ENCODE data around the gene MYO7B. TPM values are rescaled to one million over a fixed set of nuclear protein-coding genes. Genes with fewer than 3 reads are reported as not detected.

Gene MYO7B
- total RNA-seq, 1 donor from 2014 or later, result 1.7 TPM

DNA sequence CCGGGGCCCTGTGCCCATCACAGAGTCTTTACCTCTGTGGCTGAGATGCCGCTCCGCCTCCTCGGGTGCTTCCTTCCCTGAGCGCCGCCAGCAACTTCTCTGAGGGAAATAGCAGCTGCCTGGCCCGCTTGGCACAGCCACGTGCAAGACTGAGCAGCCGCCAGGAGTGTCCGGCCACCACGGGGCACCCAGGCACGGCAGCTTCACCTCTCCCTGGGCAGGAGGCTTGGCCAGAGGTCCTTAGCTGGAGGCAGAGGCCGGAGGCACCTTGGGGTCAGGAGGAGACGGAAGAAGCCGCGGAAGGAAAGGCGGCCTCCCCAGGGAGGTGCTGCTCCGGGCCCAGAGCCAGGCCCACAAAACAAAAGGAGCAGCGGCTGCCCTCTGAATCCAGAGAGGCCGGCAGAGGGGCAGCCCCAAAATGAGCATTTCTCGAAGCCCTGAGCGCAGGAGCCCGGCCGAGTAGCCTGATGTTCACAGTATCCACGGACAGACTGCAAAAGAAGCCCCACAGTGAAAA, 145.9 kb downstream of the MYO7B start:
- H3K4me3 Mint-ChIP-seq, result no peak overlapping the region
- TF ChIP-seq, protein P1, sequence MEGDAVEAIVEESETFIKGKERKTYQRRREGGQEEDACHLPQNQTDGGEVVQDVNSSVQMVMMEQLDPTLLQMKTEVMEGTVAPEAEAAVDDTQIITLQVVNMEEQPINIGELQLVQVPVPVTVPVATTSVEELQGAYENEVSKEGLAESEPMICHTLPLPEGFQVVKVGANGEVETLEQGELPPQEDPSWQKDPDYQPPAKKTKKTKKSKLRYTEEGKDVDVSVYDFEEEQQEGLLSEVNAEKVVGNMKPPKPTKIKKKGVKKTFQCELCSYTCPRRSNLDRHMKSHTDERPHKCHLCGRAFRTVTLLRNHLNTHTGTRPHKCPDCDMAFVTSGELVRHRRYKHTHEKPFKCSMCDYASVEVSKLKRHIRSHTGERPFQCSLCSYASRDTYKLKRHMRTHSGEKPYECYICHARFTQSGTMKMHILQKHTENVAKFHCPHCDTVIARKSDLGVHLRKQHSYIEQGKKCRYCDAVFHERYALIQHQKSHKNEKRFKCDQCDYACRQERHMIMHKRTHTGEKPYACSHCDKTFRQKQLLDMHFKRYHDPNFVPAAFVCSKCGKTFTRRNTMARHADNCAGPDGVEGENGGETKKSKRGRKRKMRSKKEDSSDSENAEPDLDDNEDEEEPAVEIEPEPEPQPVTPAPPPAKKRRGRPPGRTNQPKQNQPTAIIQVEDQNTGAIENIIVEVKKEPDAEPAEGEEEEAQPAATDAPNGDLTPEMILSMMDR (conservative IDR thresholded peaks at IDR 0.05), result no peak
- no peak for DNase-seq (ENCODE audit: extremely low spot score, unreplicated experiment)
- peaks cover 38% of the 10 kb centered on the region for H3K27me3 Mint-ChIP-seq
- no peaks in the 10 kb centered on the region for H3K9me3 Mint-ChIP-seq
- no peaks in the 10 kb centered on the region for H3K4me1 Mint-ChIP-seq (ENCODE audit: unreplicated experiment)
- H3K36me3 Mint-ChIP-seq, result no peaks in the 10 kb centered on the region
- no peak overlapping the region for H3K27ac Mint-ChIP-seq

DNA sequence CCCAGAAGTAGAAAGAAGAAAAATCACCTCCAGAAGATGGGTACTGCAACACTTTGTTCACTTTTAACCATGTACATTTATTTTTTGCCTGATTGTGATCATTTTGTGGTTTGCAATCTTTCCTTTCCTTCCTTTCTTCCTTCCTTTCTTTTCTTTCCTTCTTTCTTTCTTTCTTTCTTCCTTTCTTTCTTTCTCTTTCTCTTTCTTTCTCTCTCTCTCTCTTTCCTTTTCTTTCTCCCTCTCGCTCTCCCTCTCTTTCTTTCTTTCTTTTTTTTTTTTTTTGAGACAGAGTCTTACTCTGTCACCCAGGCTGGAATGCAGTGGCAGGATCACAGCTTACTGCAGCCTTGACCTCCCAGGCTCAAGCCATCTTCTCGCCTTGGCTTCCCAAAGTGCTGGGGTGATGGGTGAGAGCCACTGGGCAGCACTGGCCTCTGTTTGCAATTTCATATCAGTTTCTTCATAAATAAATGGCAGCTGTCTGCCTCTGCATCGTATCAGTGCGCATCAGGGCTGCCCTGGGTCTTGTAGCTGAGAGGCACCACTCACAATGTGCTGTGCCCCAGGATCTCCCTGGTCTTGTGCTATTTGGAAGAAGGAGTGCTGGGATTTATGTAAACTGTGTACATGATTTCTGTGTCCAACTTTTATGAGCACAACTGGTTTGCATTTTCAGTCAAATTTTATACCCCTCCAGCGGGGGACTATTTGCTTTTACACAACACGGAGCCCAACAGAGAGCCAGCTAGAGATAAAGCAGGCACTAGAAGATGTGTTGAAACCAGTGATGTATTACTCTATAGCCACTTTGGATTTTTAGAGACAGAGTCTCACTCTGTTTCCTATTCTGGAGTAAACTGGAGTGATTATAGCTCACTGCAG, 146.7 kb downstream of the MYO7B start:
- peaks cover 37% of the 10 kb centered on the region for H3K27me3 Mint-ChIP-seq
- no peaks in the 10 kb centered on the region for H3K36me3 Mint-ChIP-seq
- no peaks in the 10 kb centered on the region for H3K4me1 Mint-ChIP-seq (ENCODE audit: unreplicated experiment)
- H3K27ac Mint-ChIP-seq, result no peak overlapping the region
- no peak for DNase-seq (ENCODE audit: extremely low spot score, unreplicated experiment)
- TF ChIP-seq, protein P1 (conservative IDR thresholded peaks at IDR 0.05), result no peak
- H3K9me3 Mint-ChIP-seq, result no peaks in the 10 kb centered on the region
- H3K4me3 Mint-ChIP-seq, result no peak overlapping the region

DNA sequence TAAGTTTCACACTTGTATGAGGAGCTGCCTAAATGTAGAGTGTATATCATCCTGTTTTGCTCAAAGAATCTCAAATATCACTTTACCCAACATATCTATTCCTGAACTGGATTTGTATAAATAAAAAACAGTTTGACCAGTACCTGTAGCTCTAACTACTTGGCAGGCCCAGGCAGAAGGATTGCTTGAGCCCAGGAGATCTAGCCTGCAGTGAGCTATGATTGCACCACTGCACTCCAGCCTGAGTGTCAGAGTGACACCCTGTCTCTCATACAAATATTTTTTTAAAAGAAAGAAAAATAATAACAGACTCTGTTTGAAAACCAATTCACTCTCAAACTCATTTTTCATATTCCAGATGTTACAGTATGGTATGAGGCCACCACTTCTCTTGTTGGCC, 147.6 kb downstream of the MYO7B start:
- TF ChIP-seq, protein P1 (conservative IDR thresholded peaks at IDR 0.05), result no peak
- no peaks in the 10 kb centered on the region for H3K36me3 Mint-ChIP-seq
- H3K27me3 Mint-ChIP-seq, result peaks cover 29% of the 10 kb centered on the region
- no peak overlapping the region for H3K4me3 Mint-ChIP-seq
- no peaks in the 10 kb centered on the region for H3K9me3 Mint-ChIP-seq
- no peak overlapping the region for H3K27ac Mint-ChIP-seq
- no peak for DNase-seq (ENCODE audit: extremely low spot score, unreplicated experiment)
- no peaks in the 10 kb centered on the region for H3K4me1 Mint-ChIP-seq (ENCODE audit: unreplicated experiment)

DNA sequence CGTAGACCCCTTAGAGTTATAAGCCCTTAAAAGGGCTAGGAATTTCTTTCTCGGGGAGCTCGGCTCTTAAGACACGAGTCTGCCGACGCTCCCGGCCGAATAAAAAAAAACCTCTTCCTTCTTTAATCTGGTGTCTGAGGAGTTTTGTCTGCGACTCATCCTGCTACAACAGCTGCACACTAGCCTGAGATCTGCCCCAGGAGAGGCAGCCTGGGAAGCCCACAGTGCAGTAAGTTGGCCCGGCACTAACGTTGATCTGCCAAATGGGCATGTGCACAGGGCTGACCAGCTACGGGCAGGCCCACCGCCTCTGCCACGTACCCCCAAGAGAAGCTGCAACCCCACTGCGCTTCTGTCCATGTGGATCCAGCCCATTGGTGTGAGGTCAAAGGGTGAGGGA, 148.3 kb downstream of the MYO7B start:
- TF ChIP-seq, protein P1 (conservative IDR thresholded peaks at IDR 0.05), result no peak
- DNase-seq (ENCODE audit: extremely low spot score, unreplicated experiment), result no peak
- Mint-ChIP-seq H3K4me1 (ENCODE audit: unreplicated experiment) (no peaks in the 10 kb centered on the region), H3K27me3 (peaks cover 22% of the 10 kb centered on the region), H3K36me3 (no peaks in the 10 kb centered on the region), H3K27ac (no peak overlapping the region), H3K9me3 (no peaks in the 10 kb centered on the region), H3K4me3 (no peak overlapping the region)

DNA sequence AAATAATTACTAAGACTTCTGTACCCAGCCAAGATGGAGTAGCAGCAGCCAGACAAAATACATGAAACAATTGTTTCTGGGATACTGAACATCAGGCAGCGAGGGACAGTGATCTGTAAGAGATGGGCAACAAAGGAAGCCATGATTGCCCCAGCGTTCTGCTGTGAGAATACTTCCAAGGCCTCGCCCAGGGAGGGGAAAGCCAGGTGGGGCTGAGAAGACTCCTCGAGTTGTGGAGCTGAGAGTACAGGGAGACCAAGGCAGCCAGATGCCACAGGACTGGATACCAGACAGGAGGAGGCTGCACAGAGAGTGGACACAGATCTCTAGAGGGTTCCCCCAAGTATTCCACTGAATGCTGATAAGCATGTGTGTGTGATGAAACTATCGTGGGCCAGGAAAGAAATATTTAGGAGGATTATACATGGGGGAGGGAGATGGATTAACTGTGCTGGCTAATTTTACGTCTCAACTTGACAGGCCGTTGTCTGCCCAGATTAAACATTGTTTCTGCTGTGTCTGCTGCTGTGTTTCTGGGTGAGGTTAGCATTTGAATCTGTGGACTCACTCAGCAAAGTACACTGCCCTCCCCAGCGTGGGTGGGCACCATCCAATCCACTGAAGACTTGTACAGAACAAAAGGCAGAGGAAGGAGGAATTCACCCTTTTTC, 150.1 kb downstream of the MYO7B start:
- no peak overlapping the region for H3K4me3 Mint-ChIP-seq
- no peaks in the 10 kb centered on the region for H3K36me3 Mint-ChIP-seq
- peaks cover 18% of the 10 kb centered on the region for H3K27me3 Mint-ChIP-seq
- TF ChIP-seq, protein P1 (conservative IDR thresholded peaks at IDR 0.05), result no peak
- no peak overlapping the region for H3K27ac Mint-ChIP-seq
- no peak for DNase-seq (ENCODE audit: extremely low spot score, unreplicated experiment)
- no peaks in the 10 kb centered on the region for H3K4me1 Mint-ChIP-seq (ENCODE audit: unreplicated experiment)
- peaks cover 4% of the 10 kb centered on the region for H3K9me3 Mint-ChIP-seq

Other genes starting within 250 kb of the MYO7B start
- gene ERCC3, start 241.5 kb upstream of the MYO7B start, total RNA-seq (ENCODE audit: low replicate concordance), result 43.4 and 52.9 TPM in 2 replicates
- gene MAP3K2, start 147.7 kb upstream of the MYO7B start, total RNA-seq (ENCODE audit: low replicate concordance), result 30.8 and 34.5 TPM in 2 replicates
- 8.9 and 18.7 TPM in 2 replicates for gene PROC, start 117.3 kb upstream of the MYO7B start, total RNA-seq (ENCODE audit: low replicate concordance)
- gene IWS1, start 9.2 kb upstream of the MYO7B start, total RNA-seq (ENCODE audit: low replicate concordance), result 45.3 and 46.1 TPM in 2 replicates
- gene GPR17, start 110.5 kb downstream of the MYO7B start, total RNA-seq (ENCODE audit: low replicate concordance), result 0.19 TPM in 1 of 2 replicates, not detected in the other
- 13.1 and 20.5 TPM in 2 replicates for gene LIMS2, start 139.8 kb downstream of the MYO7B start, total RNA-seq (ENCODE audit: low replicate concordance)
- gene SFT2D3, start 165.8 kb downstream of the MYO7B start, total RNA-seq (ENCODE audit: low replicate concordance), result 10.7 and 12.5 TPM in 2 replicates